ENCODE measurements around the gene MTHFD1.

MTHFD1 gene

GRCh38 chr14:64409126-64409920 is 21.2 kb downstream of the MTHFD1 start:
- no peak for DNase-seq

GRCh38 chr14:64410084-64410774 is 22.1 kb downstream of the MTHFD1 start:
- DNase-seq = no peak

GRCh38 chr14:64411001-64411400 is 22.8 kb downstream of the MTHFD1 start:
- DNase-seq = no peak

GRCh38 chr14:64412237-64412636 is 24.1 kb downstream of the MTHFD1 start:
- DNase-seq = no peak

GRCh38 chr14:64416348-64416932 is 28.3 kb downstream of the MTHFD1 start:
- DNase-seq = no peak

- no peak for DNase-seq
These were observed 29.1 kb downstream of the MTHFD1 start for GRCh38 chr14:64417055-64417770.

- no peak for DNase-seq
These were observed 29.6 kb downstream of the MTHFD1 start for GRCh38 chr14:64417771-64418125.

- DNase-seq = no peak
These were observed 30.9 kb downstream of the MTHFD1 start for GRCh38 chr14:64419003-64419402.

- no peak for DNase-seq
These were observed 33.0 kb downstream of the MTHFD1 start for GRCh38 chr14:64421166-64421565.

GRCh38 chr14:64422005-64422404 is 33.9 kb downstream of the MTHFD1 start:
- DNase-seq = no peak

GRCh38 chr14:64422756-64423155 is 34.6 kb downstream of the MTHFD1 start:
- no peak for DNase-seq

GRCh38 chr14:64423987-64424386 is 35.8 kb downstream of the MTHFD1 start:
- DNase-seq = no peak

GRCh38 chr14:64434528-64434927 is 46.4 kb downstream of the MTHFD1 start:
- DNase-seq = no peak

- no peak for DNase-seq
These were observed 50.2 kb downstream of the MTHFD1 start for GRCh38 chr14:64438181-64438841.

- no peak for DNase-seq
These were observed 51.0 kb downstream of the MTHFD1 start for GRCh38 chr14:64439141-64439540.

GRCh38 chr14:64440494-64440893 is 52.3 kb downstream of the MTHFD1 start:
- no peak for DNase-seq

- DNase-seq = no peak
These were observed 54.3 kb downstream of the MTHFD1 start for GRCh38 chr14:64442300-64442988.

- no peak for DNase-seq
These were observed 56.0 kb downstream of the MTHFD1 start for GRCh38 chr14:64444140-64444539.

- DNase-seq = no peak
These were observed 57.1 kb downstream of the MTHFD1 start for GRCh38 chr14:64444984-64445845.

- DNase-seq = no peak
These were observed 59.9 kb downstream of the MTHFD1 start for GRCh38 chr14:64447876-64448670.

Data from NCI-H345 (cell line).